Measurements from ENCODE around the gene CNBD2. TPM values are rescaled to one million over a fixed set of nuclear protein-coding genes. Genes with fewer than 3 reads are reported as not detected.

The CNBD2 gene
- total RNA-seq, 4 donors from 2014 or later, result 4.3 to 17.9 (median 8.6) TPM

- no peaks in the 10 kb centered on the region for H3K9me3 ChIP-seq
- H3K27me3 ChIP-seq, result no peaks in the 10 kb centered on the region
- H3K4me1 ChIP-seq, result no peaks in the 10 kb centered on the region
- no peak overlapping the region for H3K27ac ChIP-seq
- H3K4me3 ChIP-seq, result no peak overlapping the region
- TF ChIP-seq POLR2A (IDR thresholded peaks at IDR 0.05), result no peak
- no peak for TF ChIP-seq CTCF (IDR thresholded peaks at IDR 0.05)
- H3K36me3 ChIP-seq, result no peaks in the 10 kb centered on the region
- no peak for DNase-seq
Observed at GRCh38 chr20:35975576-35976373, 7.4 kb downstream of the CNBD2 start.

GRCh38 chr20:35978041-35978513, 9.7 kb downstream of the CNBD2 start:
- no peak overlapping the region for H3K27ac ChIP-seq
- H3K27me3 ChIP-seq, result no peaks in the 10 kb centered on the region
- no peak for TF ChIP-seq POLR2A (IDR thresholded peaks at IDR 0.05)
- no peak for TF ChIP-seq CTCF (IDR thresholded peaks at IDR 0.05)
- no peaks in the 10 kb centered on the region for H3K4me1 ChIP-seq
- no peaks in the 10 kb centered on the region for H3K9me3 ChIP-seq
- DNase-seq, result no peak
- no peaks in the 10 kb centered on the region for H3K36me3 ChIP-seq
- H3K4me3 ChIP-seq, result no peak overlapping the region

GRCh38 chr20:35979544-35979943, 11.2 kb downstream of the CNBD2 start:
- H3K4me1 ChIP-seq, result no peaks in the 10 kb centered on the region
- H3K36me3 ChIP-seq, result no peaks in the 10 kb centered on the region
- no peak overlapping the region for H3K4me3 ChIP-seq
- H3K9me3 ChIP-seq, result no peaks in the 10 kb centered on the region
- H3K27me3 ChIP-seq, result no peaks in the 10 kb centered on the region
- TF ChIP-seq CTCF (IDR thresholded peaks at IDR 0.05), result no peak
- no peak for TF ChIP-seq POLR2A (IDR thresholded peaks at IDR 0.05)
- DNase-seq, result no peak
- H3K27ac ChIP-seq, result no peak overlapping the region

- H3K27ac ChIP-seq, result no peak overlapping the region
- H3K9me3 ChIP-seq, result no peaks in the 10 kb centered on the region
- H3K36me3 ChIP-seq, result no peaks in the 10 kb centered on the region
- H3K27me3 ChIP-seq, result no peaks in the 10 kb centered on the region
- H3K4me1 ChIP-seq, result no peaks in the 10 kb centered on the region
- no peak for TF ChIP-seq POLR2A (IDR thresholded peaks at IDR 0.05)
- no peak for TF ChIP-seq CTCF (IDR thresholded peaks at IDR 0.05)
- no peak for DNase-seq
- no peak overlapping the region for H3K4me3 ChIP-seq
Observed at GRCh38 chr20:35981969-35982368, 13.6 kb downstream of the CNBD2 start.

GRCh38 chr20:35984382-35984781, 16.0 kb downstream of the CNBD2 start:
- no peak for DNase-seq
- Histone ChIP-seq H3K4me3 (no peak overlapping the region), H3K27ac (no peak overlapping the region), H3K27me3 (no peaks in the 10 kb centered on the region), H3K4me1 (no peaks in the 10 kb centered on the region), H3K9me3 (no peaks in the 10 kb centered on the region), H3K36me3 (no peaks in the 10 kb centered on the region)
- TF ChIP-seq CTCF (IDR thresholded peaks at IDR 0.05), result no peak
- TF ChIP-seq POLR2A (IDR thresholded peaks at IDR 0.05), result no peak
